ENCODE measurements around the gene LIPG.
"Not testable (repeated sequence)": the region's sequence is repeated elsewhere in the genome, so short reads cannot be mapped to it uniquely, and the experiment has no call there.

LIPG gene

DNA sequence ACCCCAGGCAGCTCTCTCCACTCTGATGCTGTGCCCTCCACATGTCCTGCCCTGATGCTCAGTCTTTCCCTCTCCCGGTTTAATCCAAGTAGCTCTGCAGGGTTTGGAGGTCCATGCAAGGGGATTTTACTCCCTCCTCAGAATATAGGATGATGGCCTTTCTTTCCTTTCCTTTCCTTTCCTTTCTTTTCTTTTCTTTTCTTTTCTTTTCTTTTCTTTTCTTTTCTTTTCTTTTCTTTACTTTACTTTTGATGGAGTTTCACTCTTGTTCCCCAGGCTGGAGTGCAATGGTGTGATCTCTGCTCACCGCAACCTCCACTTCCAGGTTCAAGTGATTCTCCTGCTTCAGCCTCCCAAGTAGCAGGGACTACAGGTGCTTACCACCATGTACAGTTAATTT is 17.7 kb downstream of the LIPG start:
- not testable (repeated sequence) for DNase-seq

DNA sequence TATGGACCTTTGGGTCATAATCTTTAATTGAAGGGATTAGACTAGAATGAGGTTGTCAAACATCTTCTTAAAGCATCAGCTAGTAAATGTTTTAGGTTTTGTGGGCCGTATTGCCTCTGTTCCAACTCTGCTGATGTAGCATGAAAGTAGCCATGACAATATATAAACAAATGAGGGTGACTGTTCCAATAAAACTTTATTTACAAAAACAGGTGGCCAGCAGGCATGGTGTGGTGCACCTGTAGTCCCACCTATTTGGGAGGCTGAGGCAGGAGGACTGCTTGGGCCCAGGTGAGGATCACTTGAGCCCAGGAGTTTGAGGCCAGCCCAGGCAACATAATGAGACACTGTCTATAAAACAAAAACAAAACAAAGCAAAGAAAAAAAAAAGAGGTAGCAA is 18.4 kb downstream of the LIPG start:
- no peak for DNase-seq

DNA sequence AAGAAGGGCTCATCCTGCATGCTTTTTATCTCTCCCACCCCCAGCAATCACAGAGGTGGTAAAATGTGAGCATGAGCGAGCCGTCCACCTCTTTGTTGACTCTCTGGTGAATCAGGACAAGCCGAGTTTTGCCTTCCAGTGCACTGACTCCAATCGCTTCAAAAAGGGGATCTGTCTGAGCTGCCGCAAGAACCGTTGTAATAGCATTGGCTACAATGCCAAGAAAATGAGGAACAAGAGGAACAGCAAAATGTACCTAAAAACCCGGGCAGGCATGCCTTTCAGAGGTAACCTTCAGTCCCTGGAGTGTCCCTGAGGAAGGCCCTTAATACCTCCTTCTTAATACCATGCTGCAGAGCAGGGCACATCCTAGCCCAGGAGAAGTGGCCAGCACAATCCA is 19.5 kb downstream of the LIPG start:
- DNase-seq: no peak

DNA sequence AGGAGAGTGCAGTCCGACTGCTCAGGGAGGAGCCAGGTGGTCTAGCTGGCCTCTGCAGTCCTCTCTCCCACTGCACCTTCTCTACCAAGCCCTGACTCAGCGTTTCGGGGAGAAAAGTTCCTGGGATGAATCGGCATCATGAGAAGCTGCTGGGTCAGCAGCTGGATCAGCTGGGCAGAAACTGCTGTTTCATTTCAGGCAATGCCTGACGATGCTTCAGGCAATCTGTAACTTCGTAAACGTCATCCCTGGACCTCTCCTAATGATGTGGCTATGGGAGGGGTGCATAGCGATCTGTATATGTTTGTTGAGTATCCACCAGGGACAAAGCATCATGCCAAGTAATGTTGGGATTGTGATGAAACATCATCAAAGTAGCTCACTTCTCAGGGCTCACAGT is 20.7 kb downstream of the LIPG start:
- DNase-seq: no peak

DNA sequence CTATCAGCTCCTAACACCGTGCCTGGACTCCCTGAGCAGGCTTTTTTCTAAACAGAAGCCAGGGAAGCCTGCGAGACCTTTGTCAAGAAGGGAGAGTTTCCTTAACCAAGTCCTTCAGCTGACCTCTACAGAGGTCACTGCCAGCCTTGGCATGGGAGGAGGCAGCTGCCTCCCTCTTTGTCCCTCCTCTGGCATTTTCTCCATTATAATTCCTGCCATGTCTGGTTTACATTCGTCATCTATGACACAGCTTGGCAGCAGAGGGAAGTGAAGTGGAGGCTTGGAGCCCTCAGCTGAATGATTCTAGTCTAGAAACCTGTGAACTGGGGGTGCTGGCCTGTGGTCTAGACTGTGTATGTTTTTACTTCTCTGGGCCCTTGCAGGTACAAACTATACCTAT is 22.5 kb downstream of the LIPG start:
- no peak for DNase-seq

DNA sequence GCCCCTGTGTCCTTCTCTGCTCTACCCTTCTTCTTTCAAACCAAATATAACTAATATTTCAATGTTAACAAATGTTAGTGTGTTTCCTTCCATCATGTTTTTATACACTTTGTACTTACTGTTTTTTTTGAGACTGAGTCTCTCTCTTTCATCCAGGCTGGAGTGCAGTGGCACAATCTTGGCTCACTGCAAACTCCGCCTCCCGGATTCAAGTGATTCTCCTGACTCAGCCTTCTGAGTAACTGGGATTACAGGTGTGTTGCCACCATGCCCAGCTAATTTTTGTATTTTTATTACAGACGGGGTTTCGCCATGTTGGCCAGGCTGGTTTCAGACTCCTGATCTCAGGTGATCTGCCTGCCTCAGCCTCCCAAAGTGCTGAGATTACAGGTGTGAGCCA is 23.1 kb downstream of the LIPG start:
- DNase-seq: not testable (repeated sequence)

DNA sequence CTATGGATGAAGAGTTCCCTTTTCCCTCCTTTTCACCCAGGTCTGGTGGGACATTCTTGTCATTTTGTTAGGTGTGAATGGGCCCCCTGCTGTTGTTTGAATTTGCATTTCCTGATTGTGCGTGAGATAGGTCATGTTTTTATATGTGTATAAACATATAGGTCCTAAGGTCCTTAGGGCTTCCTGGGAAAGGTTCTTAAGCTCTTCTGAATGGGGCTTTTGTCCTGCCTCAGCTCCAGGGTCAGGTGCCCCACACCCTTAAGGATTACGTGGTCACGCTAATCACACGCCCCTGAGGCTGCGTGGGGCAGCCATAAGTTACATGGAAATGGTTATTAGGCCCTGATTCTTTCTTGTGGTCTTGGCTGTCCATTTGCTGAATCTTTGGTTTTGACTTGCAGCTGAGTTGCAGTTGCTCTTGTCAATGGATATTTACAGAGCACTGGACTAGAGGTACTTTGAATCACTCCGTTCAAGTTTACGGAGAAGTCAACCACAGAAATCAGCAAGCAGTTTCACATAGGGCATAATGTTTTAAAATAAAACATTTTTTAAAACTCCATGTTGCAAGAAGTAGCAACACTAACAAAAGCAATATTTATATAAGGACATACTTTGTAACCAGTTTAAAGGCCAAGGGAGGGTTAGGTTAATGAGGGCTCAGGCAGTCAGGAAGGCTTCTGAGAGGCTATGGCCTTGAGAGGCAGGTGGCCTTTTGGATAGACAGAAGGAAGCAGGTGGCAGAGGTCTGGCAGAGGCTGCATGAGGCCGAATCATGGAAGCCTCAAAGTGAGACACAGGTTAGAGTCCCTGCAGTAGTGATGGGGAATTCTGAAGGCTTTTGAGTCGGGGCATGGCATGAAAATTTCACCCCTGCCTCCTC is 24.2 kb downstream of the LIPG start:
- no peak for DNase-seq

DNA sequence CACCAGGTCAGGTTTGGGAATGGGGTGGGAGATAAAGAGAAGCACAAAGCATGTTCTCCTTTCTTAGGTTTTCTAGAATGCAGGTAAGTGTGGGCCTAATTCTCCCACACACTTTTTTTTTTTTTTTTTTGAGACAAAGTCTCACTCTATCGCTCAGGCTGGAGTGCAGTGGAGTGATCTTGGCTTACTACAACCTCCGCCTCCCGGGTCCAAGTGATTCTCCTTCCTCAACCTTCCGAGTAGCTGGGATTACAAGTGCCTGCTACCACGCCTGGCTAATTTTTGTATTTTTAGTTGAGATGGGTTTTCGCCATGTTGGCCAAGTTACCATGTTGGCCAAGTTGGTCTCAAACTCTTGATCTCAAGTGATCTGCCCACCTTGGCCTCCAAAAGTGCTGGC is 26.3 kb downstream of the LIPG start:
- no peak for DNase-seq

DNA sequence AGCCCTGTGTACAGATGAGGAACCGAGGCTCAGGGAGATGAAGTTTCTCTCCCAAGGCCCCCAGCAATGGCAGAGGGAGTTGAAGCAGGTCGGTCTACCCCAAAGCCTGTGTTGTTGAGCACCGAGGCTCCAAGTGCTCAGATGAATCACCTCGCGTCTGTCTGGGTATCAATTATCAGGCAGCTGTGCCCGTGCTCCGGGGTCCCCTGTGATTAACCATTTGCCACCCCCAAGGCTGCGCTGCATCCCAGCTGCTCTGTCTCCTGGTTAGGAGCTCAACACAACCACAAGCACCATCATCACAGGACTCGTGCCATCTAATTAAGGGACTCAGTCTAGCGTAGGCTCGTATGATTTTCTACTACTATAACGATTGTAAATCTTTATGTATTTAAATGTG is 27.1 kb downstream of the LIPG start:
- no peak for DNase-seq

DNA sequence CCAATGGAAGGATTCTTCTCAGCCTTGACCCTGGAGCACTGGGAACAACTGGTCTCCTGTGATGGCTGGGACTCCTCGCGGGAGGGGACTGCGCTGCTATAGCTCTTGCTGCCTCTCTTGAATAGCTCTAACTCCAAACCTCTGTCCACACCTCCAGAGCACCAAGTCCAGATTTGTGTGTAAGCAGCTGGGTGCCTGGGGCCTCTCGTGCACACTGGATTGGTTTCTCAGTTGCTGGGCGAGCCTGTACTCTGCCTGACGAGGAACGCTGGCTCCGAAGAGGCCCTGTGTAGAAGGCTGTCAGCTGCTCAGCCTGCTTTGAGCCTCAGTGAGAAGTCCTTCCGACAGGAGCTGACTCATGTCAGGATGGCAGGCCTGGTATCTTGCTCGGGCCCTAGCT is 28.8 kb downstream of the LIPG start:
- no peak for DNase-seq

DNA sequence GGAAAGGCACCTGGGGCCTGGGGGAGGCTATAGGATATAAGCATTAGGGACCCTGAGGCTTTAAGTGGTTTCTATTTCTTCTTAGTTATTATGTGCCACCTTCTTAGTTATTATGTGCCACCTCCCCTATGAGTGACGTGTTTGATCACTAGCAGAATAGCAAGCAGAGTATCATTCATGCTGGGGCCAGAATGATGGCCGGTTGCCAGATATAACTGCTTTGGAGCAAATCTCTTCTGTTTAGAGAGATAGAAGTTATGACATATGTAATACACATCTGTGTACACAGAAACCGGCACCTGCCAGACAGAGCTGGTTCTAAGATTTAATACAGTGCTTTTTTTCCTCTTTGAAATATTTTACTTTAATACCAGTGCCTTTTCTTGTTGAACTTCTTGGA is 29.4 kb downstream of the LIPG start:
- no peak for DNase-seq

DNA sequence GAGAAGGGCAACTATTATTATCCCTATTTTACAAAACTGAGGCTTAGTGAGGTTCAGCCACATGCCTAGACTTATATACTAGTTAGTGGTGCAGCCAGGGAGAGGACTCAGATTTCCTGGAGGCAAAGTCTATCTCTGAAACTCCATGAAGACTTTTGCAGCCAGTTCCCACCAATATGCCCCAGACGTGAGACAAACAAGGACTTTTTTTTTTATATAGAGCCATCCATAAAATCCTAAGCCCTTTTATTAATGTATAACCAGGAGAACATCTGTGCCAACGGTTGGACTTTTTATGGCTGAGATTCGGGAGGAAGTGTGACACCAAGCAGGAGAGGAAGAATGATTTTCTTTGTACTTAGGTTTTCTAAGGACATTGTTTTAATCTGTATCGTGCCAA is 29.9 kb downstream of the LIPG start:
- no peak for DNase-seq

DNA sequence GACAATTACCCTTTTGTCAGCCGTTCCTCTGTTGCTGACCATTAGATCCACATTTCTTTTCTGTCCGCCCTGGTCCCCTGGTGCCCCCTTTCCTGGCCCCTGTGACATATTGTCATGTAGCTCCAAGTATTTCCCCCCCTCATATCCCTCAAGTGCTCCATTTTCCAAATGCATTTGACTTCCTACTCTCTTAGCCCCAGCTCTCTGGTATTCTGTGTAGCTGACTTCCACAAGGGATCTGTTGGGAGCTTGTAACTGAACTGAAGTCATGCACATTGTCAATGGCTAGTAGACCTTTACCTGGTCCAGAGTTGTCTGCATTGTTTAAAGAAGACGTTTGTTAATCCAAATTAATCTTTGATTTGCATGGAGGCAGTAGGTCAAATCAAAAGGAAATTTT is 34.8 kb downstream of the LIPG start:
- DNase-seq: no peak

DNA sequence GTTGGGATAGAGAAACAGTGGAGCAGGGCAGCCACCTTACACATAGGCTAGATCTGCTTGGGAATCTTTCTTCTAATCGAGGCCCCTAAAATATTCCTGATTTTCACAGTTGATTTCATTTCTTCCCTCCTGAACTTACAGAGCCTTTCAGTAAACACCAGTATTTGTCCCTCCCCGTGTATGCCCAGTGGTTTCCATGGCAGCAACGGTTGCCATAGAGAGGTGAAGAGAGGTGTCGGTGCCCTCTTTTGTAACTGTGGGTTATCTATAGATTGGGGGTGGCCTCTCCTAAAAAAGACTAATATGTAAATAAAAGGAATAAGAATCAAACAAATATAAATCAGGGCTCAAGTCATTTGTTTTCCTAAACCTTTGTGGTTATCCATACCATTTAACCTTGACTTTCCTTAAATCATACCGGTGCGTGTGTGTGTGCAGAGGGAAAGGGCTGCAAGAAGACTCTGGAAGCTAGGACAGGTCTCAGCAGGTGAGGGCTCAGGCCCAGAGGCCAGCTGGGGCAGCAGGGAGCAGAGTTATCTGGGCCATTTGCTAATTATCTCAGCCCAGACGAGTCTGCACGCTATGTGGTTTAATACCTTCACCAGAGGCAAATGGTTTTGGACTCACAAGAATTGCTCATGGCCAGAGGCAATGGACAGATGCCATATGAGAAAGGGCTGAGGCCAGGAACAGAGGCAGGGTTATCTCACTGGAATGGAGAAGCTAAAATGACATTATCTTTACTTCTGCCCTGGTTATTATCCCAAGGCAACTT is 35.5 kb downstream of the LIPG start:
- DNase-seq: peak; percentile 9 to 42

DNA sequence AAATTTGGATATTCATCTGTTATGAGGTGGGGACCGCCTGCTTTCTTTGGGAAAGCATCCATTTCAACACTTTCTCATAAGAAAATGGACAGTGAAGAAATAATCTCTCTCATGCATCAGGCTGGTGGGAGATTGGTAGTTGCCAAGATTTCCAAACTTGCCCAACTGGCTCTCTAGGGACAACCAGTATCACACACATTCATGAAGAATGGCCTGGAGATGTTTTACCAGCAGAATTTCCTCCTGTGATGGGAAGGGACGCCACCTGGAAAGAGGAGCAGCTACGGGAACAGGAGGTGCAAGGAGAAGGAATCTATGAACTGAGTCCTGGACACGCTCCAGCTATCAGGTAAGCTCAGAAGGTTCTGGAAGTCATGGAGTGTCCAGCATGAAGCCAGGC is 39.4 kb downstream of the LIPG start:
- no peak for DNase-seq

DNA sequence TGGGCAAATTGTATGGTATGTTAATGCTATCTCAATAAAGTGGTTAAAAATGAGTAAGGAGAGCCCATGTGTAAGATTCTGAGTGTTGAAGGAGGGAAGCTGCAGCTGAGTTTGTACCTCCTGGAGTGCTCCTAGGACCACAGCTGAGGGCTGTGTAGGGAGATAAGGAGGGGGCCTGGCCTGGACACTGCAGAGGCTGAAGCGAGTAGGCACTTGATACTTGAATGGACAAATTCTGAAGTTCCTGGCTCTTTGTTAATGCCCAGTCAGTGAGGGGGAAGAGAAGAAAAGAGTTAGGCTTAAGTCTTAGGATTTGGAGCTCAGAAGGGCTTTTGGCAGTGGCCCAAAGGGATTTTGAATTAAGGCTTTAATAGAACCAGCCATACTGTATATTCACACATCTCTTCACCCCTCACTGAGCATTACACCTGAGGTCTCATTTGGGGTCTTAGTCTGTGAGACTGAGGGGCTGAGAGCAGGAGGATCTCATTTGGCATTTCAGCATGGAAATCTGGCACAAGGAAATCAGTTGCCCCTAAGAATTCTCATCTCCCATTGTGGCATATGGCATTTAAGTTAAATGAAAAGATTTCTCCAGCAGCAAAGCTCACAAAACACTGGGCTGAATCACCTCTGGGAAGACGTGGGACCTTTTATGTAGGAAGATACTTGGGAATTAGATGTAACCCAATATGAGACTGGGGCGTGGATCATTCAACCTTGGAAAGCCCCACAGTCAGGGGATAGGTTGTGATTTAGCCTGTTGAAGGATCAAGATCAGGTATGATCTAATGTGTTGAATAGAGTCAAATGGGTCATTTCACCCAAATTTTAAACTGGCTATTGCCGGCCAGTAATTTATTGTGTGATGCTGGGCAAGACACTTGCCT is 46.8 kb downstream of the LIPG start:
- DNase-seq: no peak

DNA sequence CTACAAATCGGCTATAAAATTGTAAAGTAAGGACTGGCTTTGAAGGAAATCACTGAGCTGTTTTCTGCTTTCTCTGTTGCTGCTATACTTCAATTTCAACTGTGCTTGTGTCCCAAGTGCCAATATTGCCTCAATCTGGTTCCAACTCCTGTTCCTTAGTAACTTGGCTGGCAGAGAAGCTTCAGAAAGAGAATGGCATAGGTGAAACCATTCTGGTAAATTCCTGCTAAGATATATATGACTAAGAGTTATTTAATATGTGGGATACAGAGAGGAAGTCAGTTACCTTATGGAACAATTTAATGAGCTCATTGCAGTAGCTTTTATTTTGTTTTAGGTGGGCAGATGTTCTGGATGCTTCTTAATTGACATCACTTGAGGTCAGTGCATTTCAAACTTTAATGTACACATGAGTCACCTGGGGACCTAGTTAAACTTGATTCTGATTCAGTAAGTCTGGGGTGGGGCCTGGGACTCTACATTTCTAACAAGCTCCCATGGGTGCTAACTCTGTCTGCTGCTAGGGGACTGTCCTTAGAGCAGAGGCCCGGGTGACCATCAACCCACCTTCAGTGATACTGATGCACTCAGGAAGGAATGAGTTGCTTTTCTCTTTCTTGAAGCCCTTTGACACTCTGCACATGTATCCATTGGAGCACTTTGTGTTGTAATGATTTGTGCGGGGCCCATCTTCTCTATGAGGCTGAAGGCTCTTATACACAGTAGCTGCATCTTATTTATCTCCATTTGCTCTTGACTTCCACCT is 47.6 kb downstream of the LIPG start:
- DNase-seq: no peak

DNA sequence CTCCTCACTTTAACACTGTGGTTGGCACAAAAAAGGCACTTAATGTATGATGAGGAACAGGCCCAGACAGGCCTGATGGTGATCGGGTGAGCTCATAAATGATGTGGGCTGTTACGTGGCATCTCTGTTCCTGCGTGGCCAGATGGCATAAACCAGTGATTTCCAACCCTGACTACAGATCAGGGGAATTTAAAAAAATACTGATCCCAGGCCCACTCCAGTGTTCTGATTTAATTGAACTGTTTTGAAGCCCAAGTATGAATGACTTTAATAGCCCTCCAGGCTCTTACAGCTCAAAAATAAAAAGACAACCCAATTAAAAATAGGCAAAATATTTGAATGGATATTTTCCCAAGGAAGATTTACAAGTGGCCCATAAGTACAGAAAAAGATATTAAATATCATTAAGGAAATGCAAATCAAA is 48.2 kb downstream of the LIPG start:
- no peak for DNase-seq

DNA sequence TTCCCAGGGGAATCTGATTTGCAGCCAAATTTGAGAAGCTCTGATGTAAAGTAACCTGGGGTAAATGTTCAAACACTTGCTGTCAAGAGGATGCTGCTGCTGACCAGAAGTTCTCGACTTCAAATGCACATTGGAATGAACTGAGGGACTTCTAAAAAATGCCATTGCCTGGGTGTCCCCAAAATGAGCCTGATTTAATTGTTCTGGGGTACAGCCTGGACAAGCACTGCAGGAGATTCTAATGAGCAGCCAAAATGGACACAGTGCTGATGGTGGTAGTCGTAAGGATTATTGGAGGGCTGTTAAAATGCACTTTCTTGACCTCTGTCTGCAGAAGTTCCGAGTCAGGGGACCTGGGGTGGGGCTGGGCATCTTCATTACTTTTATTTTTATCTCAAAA is 49.5 kb downstream of the LIPG start:
- no peak for DNase-seq

DNA sequence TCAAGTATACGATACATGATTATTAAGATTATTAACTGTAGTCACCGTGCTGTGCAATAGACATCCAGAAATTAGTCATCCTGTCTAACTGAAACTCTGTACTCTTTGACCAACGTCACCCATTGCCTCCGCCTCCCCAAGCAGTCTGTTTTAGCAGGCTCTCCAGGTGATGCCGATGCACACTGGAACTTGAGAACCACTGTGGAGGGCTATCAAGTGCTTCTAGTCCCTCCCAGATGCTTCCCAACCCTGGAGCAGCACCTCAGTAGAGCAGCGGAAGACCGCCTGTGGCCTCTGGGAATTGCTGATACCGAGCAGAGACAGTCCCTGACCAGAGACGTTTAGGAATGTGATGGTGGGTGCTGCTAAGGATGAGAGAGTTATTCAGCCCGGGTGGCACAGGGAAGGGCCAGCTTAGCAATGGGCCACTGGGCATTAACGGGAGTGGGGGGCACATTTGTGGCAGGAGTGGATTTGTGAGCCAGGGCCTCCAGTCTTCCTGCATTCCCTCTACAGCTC is 50.7 kb downstream of the LIPG start:
- DNase-seq: no peak

DNA sequence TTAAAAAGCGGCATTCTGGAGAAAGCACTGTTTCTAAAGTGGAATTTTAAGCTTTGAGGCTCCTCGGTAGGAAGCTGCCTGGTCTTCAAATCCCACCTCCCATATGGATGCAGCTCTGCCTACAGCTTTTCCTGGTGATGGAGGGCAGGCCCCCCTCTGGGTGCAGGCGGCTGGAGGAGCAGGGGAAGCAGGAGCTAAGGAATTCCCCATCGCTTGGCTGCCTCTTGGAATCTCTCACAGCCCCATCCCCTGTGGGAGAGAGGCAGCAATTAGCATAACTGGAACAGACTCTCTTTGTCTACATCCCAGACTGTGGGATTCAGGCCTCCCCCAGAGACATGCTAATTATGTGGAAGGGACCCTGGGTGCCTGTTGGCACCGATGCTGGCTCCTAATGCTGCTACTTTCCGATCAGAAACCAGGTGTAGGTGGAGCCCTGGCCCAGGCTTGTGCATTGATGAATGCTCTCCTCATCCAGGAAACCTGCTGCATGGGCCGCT is 51.3 kb downstream of the LIPG start:
- no peak for DNase-seq

DNA sequence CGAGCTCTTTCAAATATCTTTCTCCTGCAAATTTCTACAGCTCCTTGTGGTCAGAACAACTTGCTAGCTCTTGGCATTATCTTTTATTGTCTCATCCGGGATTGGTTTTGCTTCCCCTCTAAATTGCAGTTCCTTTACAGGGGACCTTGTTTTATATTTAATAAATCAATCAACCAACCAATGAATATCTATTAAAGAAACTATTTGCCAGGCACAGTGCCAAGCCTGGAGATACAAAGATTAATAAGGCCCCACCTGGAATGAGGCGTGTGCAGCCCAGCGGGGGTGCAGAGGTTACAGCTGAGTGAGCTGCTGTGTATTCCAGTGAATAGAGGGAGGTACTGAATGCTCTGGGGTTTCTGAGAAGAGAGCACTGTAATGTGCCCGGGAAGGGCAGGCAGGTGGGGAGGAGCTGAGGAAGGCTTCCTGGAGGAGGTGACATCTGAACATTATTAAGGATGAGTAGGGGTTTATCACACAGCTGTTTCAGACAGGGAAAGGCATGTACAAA is 51.8 kb downstream of the LIPG start:
- DNase-seq: no peak
